OCI-LY1 (cell line): Measurements from ENCODE around the gene LRRK2.

Source experiments
- H2AFZ ChIP-seq: fragments of 200-600 bp; sonication (generic), shearing (Covaris generic); 2 replicates; pipeline ENCODE4 v1.6.0; 2014; ENCODE audit warnings: antibody characterized with exemption, mild to moderate bottlenecking, low read length
- H3F3A ChIP-seq: fragments of 200-600 bp; sonication (generic), shearing (Covaris generic); 2 replicates; pipeline ENCODE4 v1.6.0; 2014; ENCODE audit warnings: mild to moderate bottlenecking, antibody characterized with exemption, low read length, moderate library complexity; ENCODE audit not compliant: insufficient read depth
- H3K27ac ChIP-seq: fragments of 200-600 bp; sonication (generic); 2 replicates; pipeline ENCODE4 v1.5.1; 2014; ENCODE audit warnings: low read length, mixed run types, mild to moderate bottlenecking, low read depth; ENCODE audit not compliant: poor library complexity, severe bottlenecking
- H3K27me3 ChIP-seq: fragments of 200-600 bp; sonication (generic); 2 replicates; pipeline ENCODE4 v1.6.0; 2014; ENCODE audit warnings: antibody characterized with exemption, mild to moderate bottlenecking, low read length, moderate library complexity; ENCODE audit not compliant: insufficient read depth
- H3K36me3 ChIP-seq: fragments of 200-600 bp; sonication (generic); 2 replicates; pipeline ENCODE4 v1.6.1; 2014; ENCODE audit warnings: mild to moderate bottlenecking, antibody characterized with exemption, low read length, moderate library complexity, mixed read lengths; ENCODE audit not compliant: insufficient read depth
- H3K4me1 ChIP-seq: fragments of 200-600 bp; sonication (generic); 2 replicates; pipeline ENCODE4 v1.5.1; 2014; ENCODE audit warnings: mild to moderate bottlenecking, low read length, moderate library complexity; ENCODE audit not compliant: insufficient read depth, severe bottlenecking
- H3K4me2 ChIP-seq: fragments of 200-600 bp; sonication (generic), shearing (Covaris generic); 2 replicates; pipeline ENCODE4 v1.6.1; 2014; ENCODE audit warnings: low read length
- H3K4me3 ChIP-seq: fragments of 200-600 bp; sonication (generic); 2 replicates; pipeline ENCODE4 v1.5.1; 2014; ENCODE audit warnings: low read length, low read depth, mild to moderate bottlenecking, mixed read lengths; ENCODE audit not compliant: poor library complexity, severe bottlenecking
- H3K79me2 ChIP-seq: fragments of 200-600 bp; shearing (Covaris generic); 2 replicates; pipeline ENCODE4 v1.6.1; 2016; ENCODE audit warnings: mixed run types, low read length, mixed read lengths; ENCODE audit not compliant: insufficient read depth
- H3K9ac ChIP-seq: fragments of 200-600 bp; sonication (generic), shearing (Covaris generic); 2 replicates; pipeline ENCODE4 v1.6.1; 2014; ENCODE audit warnings: mild to moderate bottlenecking, low read length, mixed read lengths
- H3K9me2 ChIP-seq: fragments of 200-600 bp; sonication (generic), shearing (Covaris generic); 2 replicates; pipeline ENCODE4 v1.6.1; 2014; ENCODE audit warnings: low read depth, mild to moderate bottlenecking, low read length, mixed read lengths
- H3K9me3 ChIP-seq: fragments of 200-600 bp; shearing (Covaris generic); 2 replicates; pipeline ENCODE4 v1.6.1; 2014; ENCODE audit warnings: low read length, mixed read lengths
- H4K20me1 ChIP-seq: fragments of 200-600 bp; sonication (generic), shearing (Covaris generic); 2 replicates; pipeline ENCODE4 v1.6.0; 2016; ENCODE audit warnings: mild to moderate bottlenecking, low read length; ENCODE audit not compliant: insufficient read depth
- CTCF ChIP-seq: fragments of 200-600 bp; sonication (generic), shearing (Covaris generic); IDR thresholded peaks from 2 replicates; pipeline ENCODE4 v1.5.1; 2017; ENCODE audit warnings: mild to moderate bottlenecking, antibody characterized with exemption, low read length, moderate library complexity, mixed read lengths
- EZH2 ChIP-seq: fragments of 200-600 bp; sonication (generic), shearing (Covaris generic); IDR thresholded peaks from 2 replicates; pipeline ENCODE4 v1.8.0; 2017; ENCODE audit warnings: borderline replicate concordance, mixed run types, mild to moderate bottlenecking, antibody characterized with exemption, low read length, moderate library complexity, mixed read lengths

Gene LRRK2

GRCh38 chr12:40351976-40352375, 127.2 kb downstream of the LRRK2 start:
- Histone ChIP-seq H3K36me3 (no peaks in the 10 kb centered on the region), H3F3A (no peaks in the 10 kb centered on the region), H3K27ac (no peak overlapping the region), H2AFZ (no peak overlapping the region), H3K79me2 (no peaks in the 10 kb centered on the region), H3K9ac (no peak overlapping the region), H3K9me3 (no peaks in the 10 kb centered on the region), H3K4me2 (no peak overlapping the region), H4K20me1 (no peaks in the 10 kb centered on the region), H3K27me3 (no peaks in the 10 kb centered on the region), H3K4me1 (no peaks in the 10 kb centered on the region), H3K9me2 (no peaks in the 10 kb centered on the region), H3K4me3 (no peak overlapping the region)
- no peak for TF ChIP-seq CTCF
- TF ChIP-seq EZH2 = no peak

DNA sequence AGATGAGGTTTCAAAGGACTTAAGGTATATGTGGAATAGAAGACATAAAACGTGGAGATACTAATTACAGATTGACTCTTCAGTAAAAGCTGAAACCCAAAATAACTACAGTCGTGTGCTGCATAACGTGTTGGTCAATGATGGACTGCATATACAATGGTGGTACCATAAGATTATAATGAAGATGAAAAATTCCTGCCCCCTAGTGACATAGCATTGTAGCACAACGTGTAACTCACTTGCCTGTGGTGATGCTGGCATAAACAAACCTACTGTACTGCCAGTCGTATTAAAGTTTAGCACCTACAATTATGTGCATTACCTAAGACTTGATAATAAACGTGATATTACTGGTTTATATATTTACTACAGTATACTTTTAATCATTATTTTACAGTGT, 150.3 kb downstream of the LRRK2 start:
- Histone ChIP-seq H3K27ac (no peak overlapping the region), H3K9me2 (no peaks in the 10 kb centered on the region), H3K9me3 (peaks cover 3% of the 10 kb centered on the region; the same call in 1 of the 2 replicates), H3K4me1 (no peaks in the 10 kb centered on the region), H4K20me1 (no peaks in the 10 kb centered on the region), H3K4me2 (no peak overlapping the region), H2AFZ (no peak overlapping the region), H3K4me3 (no peak overlapping the region), H3K36me3 (no peaks in the 10 kb centered on the region), H3K79me2 (no peaks in the 10 kb centered on the region), H3K9ac (no peak overlapping the region), H3F3A (no peaks in the 10 kb centered on the region), H3K27me3 (no peaks in the 10 kb centered on the region)
- TF ChIP-seq CTCF (peak; percentile 65), EZH2 (no peak)

- H3K4me1 ChIP-seq = no peaks in the 10 kb centered on the region
- H3K9me3 ChIP-seq = peaks cover 3% of the 10 kb centered on the region; the same call in 1 of the 2 replicates
- H3K9ac ChIP-seq = no peak overlapping the region
- no peak overlapping the region for H3K27ac ChIP-seq
- no peaks in the 10 kb centered on the region for H4K20me1 ChIP-seq
- H3K9me2 ChIP-seq = no peaks in the 10 kb centered on the region
- no peak overlapping the region for H2AFZ ChIP-seq
- H3K4me3 ChIP-seq = no peak overlapping the region
- H3K36me3 ChIP-seq = no peaks in the 10 kb centered on the region
- no peaks in the 10 kb centered on the region for H3K79me2 ChIP-seq
- H3K27me3 ChIP-seq = no peaks in the 10 kb centered on the region
- TF ChIP-seq EZH2 (no peak), CTCF (no peak)
- H3F3A ChIP-seq = no peaks in the 10 kb centered on the region
- no peak overlapping the region for H3K4me2 ChIP-seq
Observed at GRCh38 chr12:40376533-40377267, 151.9 kb downstream of the LRRK2 start.
